GM18526 (cell line): Measurements from ENCODE around the gene PIK3AP1.

Experiments used
- POLR2A ChIP-seq: IDR thresholded peaks from 3 replicates; pipeline ENCODE4 v1.6.1; 2011; ENCODE audit not compliant: insufficient read length; ENCODE audit errors: extremely low read depth

The PIK3AP1 gene

DNA sequence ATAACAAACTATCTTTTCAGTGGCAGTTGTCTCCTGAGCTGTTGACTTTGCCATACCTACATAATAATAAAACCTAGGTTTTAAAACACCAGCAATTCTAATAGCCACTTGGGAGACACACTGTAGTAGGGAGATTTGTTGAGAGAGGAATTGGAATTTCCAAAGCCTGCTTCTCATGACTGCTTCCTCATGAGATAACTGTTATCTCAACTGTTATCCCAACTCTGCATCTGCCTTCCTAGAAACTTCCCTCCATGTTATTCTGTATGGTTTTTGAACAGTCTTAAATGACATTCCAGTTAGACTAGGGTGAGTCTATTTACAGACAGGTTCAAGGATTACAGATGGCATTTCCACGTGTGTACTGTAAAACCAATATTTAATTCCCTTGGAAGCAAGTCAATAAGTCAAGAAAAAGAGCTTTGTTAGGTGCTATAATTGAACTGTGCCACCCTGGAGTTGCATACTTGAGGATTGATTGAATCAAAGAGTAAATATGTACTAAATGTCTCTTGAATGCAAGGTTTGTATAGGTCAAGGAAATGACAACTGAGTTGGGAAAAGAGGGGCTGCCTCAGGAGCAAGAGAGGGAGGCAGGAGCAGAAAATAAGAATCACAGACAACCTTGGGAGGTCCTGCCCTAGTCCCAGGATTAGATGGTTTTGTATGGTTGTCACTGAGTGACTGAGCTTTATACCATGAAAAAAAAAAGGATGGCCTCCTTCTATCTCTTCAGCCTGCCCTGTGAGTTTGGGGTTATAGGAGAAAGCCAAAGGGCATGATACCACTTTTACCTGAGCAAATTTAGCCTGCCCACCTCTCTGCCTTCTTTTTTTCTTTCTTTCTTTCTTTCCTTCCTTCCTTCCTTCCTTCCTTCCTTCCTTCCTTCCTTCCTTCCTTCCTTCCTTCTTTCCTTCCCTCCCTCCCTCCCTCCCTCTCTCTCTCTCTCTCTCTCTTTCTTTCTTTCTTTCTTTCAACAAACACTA is 123.6 kb downstream of the PIK3AP1 start:
- TF ChIP-seq POLR2A = no peak

DNA sequence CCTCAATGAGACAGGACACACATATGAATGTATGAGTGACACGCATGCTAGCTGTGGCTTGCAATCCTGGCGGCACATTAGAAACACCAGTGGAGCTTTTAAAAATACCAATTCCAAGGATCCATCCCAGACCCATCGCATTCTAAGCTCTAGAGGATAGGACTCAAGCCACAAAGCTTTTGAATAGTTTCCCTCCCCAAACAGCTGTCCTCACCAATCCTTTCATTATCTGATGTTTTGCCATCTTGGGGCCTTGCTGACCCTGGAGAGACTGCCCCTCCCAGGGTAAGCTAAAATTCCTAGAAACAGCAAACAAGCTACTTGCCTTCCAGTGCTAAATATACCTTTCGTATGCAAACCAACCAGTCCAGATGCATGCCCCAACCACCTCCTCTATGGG is 124.6 kb downstream of the PIK3AP1 start:
- TF ChIP-seq POLR2A = no peak

DNA sequence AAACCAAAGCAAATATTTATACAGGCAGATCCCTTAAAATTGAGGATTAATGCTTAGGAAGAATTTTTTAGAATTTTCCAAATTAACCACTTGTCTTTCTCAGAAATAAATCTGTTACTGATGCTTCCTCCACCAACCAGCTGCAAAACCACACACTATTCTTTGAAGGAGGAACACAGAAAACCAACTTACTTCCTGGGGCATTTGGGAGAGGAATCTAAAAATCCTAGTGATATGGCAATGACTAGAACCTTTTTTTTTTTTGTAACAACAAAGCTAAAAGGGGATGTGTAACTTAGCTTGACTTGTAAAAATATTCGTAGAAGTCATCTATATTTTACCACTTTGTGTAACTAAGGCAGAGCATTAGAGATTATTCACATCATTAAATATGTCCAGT is 128.4 kb downstream of the PIK3AP1 start:
- TF ChIP-seq POLR2A = no peak

DNA sequence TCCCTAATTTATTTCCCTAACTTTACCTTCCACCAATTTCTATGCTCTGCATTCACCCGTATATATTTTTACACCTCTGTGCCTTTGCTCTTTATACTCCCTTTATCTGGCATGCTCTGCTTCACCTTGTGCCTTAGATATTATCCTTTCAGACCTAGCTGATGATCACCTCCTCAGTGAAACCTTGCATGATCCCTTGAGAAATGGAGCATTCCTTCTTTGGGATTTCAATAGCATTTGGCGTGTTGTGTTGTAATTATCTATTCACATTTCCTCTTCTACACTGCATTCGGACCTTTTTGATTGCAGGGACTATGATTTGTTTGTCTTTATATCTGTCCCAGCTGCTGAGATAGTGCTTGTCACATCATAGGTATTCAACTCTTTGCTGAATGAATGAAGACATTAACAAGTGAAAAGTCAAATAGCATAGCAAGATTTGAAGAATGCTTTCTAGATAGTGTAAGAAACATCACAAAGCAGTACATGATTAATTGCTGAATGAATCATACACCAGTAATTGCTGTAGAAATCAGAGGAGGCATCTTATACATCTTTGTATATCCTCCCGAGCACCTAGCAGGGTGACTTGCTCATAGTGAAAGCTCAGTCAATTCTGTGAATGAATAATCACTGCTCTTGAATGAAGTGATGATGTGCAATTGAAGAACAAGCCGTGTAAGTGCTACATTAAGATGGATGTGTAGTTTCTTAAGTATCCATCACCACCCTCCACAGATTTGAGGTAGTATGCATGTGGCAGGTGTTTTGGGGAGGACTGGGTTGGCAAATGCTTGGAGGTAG is 131.5 kb downstream of the PIK3AP1 start:
- TF ChIP-seq POLR2A = no peak

DNA sequence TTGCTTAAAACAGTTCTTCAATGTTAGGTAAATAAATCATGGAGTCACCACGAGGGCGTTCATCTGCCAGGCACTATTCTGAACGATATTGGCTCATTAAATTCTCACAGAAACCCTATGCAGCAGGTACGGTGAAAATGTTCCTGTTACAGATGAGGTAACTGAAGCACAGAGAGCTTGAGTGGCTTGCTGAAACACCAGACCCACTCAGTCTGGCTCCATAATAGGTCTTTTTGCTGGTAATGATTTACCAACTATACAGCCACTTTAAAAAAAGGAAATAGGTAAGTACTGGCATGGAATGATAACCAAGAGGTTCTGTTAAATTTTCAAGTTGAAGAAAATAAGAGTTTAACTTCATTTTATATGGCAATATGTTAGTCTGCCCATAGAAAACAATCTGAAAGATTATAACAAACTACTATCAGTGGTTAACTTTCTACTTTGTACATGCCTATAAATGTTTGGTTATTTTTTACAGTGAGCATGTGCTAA is 132.2 kb downstream of the PIK3AP1 start:
- no peak for TF ChIP-seq POLR2A

DNA sequence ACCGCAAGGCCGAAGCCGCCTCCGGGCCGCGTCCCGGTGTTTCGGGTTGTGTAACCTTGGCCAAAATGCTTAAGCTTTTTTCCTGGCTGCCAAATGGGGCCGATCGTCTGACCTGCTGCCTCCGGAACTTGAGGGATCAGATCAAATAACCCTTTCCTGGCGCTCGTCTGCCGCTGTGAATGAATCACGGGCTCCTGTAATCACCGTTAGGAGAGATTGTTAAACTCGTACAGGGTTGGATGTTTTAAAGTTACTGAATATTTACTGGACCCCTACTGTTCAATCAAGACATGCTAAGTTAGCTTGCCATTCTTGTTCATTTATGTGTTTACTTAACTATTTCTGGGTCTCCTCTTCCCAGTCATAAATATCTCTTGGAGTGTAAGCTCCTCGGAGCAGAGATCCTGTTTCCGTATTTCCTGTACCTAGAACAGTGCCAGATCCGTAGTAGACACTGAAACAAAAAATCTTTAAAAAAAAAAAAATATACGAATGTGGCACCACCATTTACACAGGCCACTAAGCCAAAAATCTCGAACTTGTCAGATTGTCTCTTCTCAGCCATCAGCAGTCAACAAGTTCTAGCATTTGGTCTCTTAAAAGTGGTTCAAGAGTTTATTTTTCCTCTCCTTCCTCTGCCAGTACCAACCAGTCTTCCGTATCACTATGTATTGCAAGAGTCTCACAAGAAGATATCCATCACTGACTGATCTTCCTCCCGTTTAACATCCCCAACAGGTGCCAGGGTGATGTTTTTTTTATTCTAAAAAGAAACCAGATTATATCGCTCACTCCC is 132.9 kb downstream of the PIK3AP1 start:
- no peak for TF ChIP-seq POLR2A

DNA sequence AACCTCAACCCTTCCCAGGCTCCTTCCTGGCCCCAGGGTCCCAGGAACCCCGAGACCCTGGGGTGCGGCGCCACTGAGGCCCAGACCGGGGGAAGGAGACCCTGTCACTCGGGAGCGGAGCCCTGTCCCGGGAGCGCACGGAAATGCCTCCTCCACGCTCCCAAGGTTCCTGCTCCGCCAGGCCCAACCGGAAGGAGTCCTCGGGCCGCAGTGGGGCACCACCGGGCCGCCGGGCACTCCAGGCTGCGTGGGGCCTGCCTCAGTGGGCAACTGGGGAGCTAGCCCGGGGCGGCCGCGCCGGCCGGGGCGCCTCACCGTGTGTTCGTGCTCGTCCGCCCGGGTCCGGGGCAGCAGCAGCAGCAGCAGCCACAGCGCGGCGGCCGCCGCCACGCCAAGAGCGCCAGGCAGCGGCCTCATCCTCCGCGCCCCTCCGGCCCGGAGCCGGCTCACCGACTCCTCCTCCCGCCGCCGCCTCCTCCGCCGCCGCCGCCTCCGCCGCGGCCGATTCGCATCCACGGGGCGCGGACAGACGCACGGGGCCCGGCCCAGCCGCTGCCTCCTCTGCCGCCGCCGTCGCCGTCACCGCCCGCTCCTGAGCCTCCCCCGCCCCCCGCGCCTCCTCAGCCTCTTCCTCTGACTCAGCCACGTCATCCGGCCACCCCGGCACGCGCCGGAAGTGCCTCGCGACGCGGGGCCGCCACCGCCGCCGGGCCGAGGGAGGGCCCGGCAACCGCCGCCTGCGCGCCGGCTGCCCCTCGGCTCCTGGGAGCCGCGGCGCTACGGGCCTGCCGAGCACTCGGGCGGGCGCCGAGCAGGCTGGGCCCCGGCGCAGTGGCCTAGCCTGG is 133.7 kb downstream of the PIK3AP1 start, which contains the start of gene TM9SF3:
TM9SF3 (minus strand) TSS at position 594 of the 845 bp plus-strand sequence; CDS start at position 417, 177 bp downstream.
- peak; percentile 77 for TF ChIP-seq POLR2A

DNA sequence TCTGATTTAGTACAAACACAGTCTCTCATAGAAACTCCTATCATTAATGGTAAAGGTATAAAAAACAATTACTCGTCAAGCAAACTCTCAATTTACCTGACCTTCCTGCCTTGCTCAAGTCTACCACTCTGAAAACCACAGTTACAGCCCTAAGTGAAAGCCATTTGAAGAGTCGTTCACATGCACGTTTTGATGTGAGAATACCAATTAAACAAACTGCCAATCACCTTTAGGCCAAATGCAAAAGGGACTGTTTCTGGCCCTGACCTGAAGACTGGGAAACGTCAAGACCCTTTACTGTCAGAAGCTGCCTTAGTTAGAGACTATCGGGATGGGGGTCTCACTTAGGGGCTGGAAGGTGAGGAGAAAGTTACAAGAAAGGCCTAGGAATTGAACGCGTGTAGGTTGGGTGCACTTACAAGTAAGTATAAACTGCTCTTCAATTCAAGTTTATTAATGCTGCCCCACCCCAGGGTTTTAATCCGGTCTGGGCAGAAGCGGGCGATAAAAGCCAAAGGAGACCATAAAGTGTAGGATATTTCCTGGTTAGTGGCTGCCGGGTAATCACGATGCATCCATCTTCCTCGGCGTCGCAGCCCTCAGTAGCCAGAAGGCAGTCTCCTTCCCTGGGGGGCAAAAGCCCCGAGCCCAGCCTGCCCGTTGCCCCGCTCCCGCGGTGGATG is 134.4 kb downstream of the PIK3AP1 start:
- no peak for TF ChIP-seq POLR2A

DNA sequence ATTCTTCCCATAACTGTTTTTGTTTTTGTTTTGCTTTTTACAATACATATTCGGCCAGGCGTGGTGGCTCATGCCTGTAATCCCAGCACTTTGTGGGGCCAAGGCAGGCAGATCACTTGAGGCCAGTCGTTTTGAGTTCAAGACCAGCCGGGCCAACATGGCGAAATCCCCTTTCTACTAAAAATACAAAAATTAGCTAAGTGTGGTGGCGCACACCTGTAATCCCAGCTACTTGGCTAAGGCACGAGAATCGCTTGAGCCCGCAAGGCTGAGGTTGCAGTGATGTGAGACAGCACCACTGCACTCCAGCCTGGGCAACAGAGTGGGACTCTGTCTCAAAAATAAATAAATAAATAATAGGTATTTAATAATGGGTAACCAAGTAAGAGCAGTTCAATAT is 135.8 kb downstream of the PIK3AP1 start:
- TF ChIP-seq POLR2A = no peak

DNA sequence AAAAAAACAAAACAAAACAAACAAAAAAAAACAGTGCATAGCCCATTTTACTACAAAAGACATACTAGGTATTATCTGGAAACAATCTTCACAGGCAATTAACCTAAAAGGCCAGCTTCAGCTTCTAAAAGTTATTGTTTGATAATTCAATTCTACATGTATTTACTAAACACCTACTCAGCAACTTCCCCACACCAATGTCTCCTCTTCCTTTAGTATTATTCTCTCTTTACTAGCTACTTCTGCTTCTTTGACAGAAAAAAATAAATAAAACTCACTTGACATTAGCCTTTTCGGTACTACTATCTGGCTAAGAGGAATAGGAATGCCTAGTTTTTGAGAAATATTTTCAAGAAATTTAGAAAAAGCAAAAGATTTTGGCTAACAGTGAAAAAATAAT is 136.3 kb downstream of the PIK3AP1 start:
- TF ChIP-seq POLR2A = no peak

DNA sequence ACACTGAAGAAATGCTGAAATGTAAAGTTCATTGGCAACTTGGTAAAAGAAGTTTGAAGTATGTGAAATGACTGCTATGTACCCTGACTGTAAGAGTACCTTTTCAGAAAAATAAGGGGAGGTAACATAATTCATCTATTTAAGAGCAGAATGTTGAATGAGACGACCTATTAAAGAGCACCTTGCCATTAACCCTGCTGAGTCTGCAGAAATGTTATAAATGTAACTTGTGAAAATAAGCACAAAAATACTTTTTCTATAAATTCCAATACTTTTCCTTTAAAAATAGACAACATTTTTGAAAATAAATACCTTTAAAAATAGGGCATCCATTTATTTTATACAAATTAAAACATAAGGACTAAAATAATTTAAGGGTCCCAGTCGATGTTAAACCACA is 141.2 kb downstream of the PIK3AP1 start:
- TF ChIP-seq POLR2A = no peak

DNA sequence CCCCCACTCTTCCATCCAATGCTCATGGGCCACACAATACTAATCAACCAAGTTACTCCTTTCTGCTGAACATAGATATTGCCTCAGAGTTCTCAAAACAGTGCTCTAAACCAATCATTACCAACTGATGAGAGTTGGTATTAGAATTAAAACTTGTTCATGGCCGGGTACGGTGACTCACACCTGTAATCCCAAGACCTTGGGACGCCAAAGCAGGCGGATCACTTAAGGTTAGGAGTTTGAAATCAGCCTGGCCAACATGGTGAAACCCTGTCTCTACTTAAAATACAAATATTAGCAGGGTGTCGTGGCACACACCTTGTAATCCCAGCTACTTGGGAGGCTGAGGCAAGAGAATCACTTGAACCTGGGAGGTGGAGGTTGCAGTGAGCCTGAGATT is 141.7 kb downstream of the PIK3AP1 start:
- TF ChIP-seq POLR2A = no peak

DNA sequence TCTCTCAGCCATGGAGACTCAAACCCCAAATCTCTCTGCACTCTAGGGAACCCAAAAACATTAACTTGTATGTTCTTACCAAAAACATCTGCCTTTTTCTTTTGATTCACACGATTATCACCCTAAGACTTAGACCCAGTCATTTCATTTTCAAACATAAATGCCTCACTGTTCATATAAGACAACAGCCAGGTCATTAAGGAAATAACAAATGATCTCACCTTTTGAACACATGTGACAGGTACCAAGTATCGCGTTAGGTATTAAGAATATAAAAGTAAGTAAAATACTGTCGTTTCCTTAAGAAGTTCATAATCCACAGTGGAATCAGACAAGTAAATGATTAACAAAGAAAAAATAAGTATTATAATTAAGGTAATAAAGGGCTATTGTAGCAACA is 142.3 kb downstream of the PIK3AP1 start:
- TF ChIP-seq POLR2A = no peak

DNA sequence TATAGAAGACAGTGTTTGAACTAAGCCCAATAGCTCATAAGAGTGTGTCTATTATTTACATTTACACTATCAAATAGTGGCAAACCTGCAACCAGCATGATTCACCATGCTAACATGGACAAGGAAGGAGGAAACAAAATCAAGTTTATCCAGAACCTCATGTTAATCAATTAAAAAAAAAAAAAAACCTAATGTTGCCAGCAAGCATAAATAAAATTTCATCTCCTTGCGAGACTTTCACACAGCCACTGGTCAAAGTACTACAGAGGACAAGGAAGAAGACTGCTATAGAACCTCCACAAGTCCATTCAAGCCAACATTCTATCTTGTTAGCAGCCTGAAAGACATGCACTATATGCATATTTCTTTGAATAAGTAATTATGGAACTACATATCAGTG is 143.2 kb downstream of the PIK3AP1 start:
- no peak for TF ChIP-seq POLR2A
